Cardiac septum (tissue), 1 donor: ENCODE results near the gene SLC18A3. TPM values are rescaled to one million over a fixed set of nuclear protein-coding genes. Genes with fewer than 3 reads are reported as not detected.

Experiments
- DNase-seq: peaks from one replicate; pipeline ENCODE4 v3.0.0-alpha.2; 2020; ENCODE audit warnings: low spot score
- intact Hi-C: fragments of 100-400 bp; cut with DNase I; formaldehyde crosslinking; loops from one replicate; pipeline ENCODE4 v1.14.0; 2022
- total RNA-seq: library from RNA; stranded (reverse); fragmentation: NEBNext Ultra II Directional; extraction: Animal tissue kit (Norgen Biotek cat#: 25700); gene quantifications from one replicate; pipeline ENCODE4 v1.2.1, GENCODE V29; 2021
- donor health status: DM: no; HTN: no; CAD: no.

The SLC18A3 gene
- total RNA-seq, 1 donor from 2014 or later, result not detected

DNA sequence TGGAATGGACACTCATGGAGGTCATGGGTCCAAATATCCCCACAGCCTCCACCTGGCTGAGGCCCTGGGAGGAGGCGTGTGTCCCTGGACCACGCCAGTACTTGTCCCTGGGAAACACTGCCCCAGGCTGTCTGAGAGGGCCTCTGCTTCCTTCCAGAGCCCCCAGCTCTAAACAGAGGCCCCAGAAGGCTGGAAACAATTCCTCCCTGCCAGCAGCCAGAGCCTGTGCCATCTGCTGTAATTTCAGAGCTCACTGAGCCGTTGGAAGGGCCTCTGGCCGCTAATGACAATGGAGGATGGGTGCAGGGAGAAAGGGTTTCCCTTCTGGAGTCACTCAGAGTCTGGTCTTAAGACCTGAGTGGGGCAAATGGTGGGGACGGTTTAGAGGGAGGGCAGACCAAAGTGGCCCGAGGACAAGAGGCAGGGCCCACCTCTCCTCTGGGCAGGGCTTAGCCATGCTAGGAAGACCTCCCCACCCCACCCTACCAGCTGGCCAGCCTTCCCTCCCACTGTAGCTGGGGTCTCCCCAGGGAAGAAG is 10.8 kb downstream of the SLC18A3 start:
- peak; percentile 31 for DNase-seq
- intact Hi-C loops, result no loop called here

GRCh38 chr10:49621561-49621960 is 11.5 kb downstream of the SLC18A3 start:
- intact Hi-C loops, result no loop called here
- peak; percentile 19 for DNase-seq

DNA sequence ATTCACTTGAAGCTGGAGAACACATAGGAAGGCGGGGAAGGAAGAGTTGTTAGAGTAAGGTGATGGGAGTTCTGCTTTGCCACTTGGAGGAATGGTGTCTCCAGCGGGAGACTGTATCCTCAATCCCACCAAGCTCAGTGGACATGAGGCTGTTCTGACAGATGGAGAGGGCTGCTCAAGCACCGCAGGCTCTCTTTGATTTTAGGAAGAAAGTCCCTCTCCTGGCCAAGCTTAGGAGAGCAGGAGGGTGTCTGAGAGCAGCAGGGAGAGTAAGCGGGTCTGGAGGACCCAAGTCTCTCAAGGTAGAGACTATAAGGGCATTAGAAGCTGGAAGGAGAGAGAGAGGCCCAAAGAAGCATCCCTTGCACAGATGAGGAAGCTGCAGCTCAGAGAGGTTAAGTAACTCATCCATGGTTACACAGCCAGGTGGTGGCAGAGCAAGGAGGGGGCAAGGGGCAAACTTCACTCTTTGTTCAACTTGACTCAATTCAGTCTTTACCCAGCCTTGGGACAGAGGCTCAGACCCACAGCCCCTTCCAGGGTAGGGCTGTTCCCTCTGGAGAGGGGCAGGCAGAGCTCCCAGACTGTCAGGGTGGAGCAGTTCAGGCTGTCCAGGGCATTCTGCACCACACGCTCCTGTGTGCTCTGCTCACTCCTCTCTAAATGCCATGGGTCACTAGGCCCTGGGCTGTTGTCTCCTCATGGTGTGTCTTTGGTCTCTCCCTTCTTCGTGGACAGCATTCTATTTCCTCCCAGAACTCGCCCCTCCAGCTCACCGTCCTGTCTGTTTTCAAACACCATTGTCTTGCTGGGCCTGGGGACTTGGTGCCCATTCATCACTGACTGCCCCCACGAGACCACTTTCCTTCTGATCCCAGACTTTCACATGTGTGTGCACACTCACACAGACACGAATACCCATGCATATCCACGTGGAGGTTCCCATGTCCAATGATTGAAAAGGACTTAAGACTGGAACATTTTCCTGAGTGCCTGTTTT is 12.6 kb downstream of the SLC18A3 start:
- intact Hi-C loops, result no loop called here

DNA sequence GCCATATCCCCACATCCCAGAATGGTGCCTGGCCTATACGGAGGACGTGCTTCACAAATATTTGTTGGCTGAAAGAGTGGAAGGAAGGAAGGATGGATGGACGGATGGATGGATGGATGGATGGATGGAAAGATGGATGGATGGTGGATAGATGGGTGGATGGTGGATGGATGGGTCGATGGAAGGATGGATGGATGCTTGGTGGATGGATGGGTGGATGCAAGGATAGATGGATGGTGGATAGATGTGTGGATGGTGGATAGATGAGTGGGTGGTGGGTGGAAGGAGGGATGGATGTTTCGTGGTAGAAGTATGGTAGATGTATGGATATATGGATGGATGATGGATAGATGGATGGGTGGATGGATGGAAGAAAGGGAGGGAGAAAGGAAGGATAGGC is 14.5 kb downstream of the SLC18A3 start:
- intact Hi-C loops, result no loop called here
- DNase-seq, result peak; percentile 24

More for the DNA sequence above, 12.6 kb downstream of the SLC18A3 start:
- peak; percentile 24 for DNase-seq

GRCh38 chr10:49625411-49625810 is 15.3 kb downstream of the SLC18A3 start:
- intact Hi-C loops, result no loop called here
- peak; percentile 60 for DNase-seq

- peak; percentile 27 for DNase-seq
- intact Hi-C loops, result no loop called here
These were observed 16.9 kb downstream of the SLC18A3 start for GRCh38 chr10:49627038-49627437.

DNA sequence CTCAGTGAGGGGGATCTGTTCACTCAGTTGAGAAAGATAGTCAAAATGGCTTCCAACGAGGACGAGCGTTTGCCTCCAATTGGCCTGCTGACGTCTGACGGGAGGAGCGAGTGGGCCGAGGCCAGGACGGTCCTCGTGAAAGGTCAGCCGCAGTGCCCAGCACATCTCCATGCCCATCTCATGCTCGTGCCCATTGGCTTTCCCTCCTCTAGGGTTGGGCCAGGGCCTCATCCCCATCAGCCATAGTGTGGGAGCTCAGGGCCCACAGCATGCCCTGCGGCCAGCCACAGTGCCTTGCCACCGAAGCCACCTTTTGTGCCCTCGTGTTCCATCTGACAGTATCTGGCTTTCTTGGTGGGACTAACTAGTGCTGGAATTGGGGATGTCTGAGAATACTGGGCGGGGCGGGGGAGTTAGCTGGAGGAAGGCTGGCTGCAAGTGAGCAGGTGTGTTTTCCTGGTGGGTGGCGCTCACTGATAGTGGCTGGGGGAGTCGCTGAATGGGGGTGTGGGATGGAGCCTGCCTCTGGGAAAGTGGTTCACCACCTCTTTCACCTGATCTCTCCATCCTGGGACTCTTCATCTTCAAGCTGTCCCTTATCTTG is 17.6 kb downstream of the SLC18A3 start:
- DNase-seq, result peak; percentile 53
- intact Hi-C loops, result no loop called here

DNA sequence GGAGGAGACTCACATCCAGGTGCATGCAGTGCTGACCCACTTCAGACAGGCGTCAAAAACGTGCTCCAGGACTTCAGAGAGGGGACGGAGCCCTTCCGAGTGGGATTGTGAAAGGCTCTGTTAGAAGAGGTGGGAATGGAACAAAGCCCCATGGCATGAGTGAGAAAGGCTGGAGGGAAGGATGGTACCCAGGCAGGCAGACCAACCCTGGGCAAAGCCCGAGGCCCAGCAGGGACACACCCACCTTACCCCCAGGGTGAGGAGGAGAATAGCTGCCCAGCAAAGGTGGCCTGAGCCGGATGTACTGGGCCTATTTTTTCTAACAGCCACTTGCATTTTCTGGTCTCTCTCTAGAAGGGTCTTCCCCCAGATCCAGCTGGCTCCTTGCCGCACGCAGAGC is 18.5 kb downstream of the SLC18A3 start:
- peak; percentile 29 for DNase-seq
- intact Hi-C loops, result no loop called here

DNA sequence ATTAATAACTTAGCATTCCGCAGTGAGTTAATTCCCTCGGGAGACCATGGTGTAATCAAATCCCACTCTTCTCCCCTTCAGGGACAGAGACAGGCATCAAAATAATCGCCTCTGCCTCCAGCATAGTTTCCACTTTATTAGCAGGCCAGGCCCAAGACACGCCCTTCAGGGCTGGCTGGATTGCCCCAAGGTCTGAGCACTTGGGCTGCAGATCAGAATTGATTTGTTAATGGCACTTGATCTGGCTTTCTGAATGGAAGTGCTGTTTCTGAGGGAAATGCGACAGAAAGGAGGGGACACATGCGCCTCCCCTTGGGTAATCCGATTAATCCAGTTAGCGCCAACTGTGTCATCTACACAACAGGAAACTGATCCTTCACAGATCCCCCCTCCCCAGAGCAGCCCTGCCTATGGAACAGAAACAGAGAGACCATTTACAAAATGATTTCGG is 19.3 kb downstream of the SLC18A3 start:
- peak; percentile 22 for DNase-seq
- intact Hi-C loops, result no loop called here

DNA sequence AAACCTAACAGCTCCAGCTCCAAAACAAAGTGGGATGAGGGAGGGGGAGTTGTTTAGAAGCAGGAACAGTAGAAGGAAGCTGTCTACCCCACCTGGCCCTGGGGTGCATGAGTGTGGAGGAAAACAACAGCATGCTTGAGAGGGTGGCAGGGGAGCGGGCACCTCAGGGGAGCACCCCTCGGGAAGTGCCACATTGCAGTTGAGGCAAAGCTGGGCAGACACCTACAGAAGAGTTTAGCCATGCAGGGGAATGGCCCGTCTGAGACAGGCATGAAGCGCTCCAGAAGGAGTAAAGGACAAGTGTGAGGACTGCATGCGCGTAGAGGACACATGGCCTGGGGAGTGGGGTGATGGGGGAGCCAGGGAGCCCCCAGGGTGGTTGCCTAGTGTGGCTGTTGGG is 21.9 kb downstream of the SLC18A3 start:
- intact Hi-C loops, result no loop called here
- DNase-seq, result peak; percentile 38

GRCh38 chr10:49632406-49633317 is 22.6 kb downstream of the SLC18A3 start:
- intact Hi-C loops, result no loop called here
- DNase-seq, result peak; percentile 55

- peak; percentile 43 for DNase-seq
- intact Hi-C loops, result no loop called here
These were observed 23.4 kb downstream of the SLC18A3 start for GRCh38 chr10:49633327-49634068.

- DNase-seq, result peak; percentile 49
- intact Hi-C loops, result no loop called here
These were observed 24.1 kb downstream of the SLC18A3 start for GRCh38 chr10:49634069-49634660.

- intact Hi-C loops, result no loop called here
- peak; percentile 47 for DNase-seq
These were observed 32.2 kb downstream of the SLC18A3 start for GRCh38 chr10:49642311-49642710.

DNA sequence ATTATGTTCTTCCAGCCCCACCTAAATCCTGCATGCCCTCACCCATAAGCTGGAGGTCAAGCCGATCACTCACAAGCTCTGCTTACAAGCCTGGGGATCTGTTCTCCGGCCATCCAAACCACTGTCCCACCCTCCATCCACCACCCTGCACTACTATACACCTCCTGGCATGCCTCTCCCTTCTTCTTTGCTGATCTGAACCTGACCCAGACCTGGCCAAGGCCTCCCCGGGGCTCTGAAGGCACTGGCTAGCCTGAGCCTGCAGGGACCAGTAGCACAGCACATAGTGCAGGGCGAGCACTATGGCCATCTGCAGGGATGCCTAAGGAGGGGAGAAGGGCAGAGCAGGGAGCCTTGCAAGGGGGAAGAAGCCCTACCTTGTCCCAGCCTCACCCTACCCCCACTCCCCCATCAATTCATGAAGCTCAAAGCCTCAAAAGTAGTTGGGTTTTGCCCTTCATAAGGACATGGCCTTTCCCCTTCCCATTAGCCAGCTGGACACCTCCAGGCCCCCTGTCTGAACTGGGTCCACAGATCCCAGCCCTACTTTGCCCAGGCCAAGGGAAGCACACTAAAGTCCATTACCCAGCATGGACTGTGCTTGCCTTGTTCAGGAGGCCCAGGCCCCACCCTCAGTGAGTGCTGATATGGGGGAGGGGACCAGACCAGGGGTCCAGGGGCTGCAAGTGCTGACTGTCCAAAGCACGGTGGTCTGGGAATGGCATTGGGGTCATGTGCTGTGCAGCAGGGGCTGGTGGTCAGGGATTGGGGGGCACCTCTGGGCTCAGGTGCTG is 33.3 kb downstream of the SLC18A3 start:
- DNase-seq, result peak; percentile 73
- intact Hi-C loops, result no loop called here

GRCh38 chr10:49644035-49644646 is 34.0 kb downstream of the SLC18A3 start:
- intact Hi-C loops, result no loop called here
- peak; percentile 14 for DNase-seq

DNA sequence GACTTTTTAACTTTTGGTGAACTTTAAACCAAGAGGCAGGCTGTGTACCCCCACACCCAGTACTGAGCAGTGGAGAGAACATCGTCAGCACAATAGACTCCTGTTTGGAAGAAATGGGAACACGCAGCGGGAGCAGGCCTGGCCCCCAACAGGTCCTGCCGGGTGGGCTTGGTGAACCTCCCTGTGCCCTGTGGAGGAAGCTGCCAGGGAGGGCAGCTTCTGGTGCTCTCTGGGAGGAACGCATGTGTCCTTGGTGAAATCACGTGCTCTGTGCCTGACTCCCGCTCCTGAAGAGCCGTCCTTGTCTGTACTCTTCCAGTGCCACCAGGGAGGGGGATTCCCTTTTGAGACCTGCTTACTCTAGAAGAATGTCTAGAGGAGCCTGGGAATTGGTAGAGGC is 35.3 kb downstream of the SLC18A3 start:
- intact Hi-C loops, result no loop called here
- DNase-seq, result peak; percentile 43
